Smooth muscle cell (in vitro differentiated cells): ENCODE measurements around the gene ANKRD10. TPM values are rescaled to one million over a fixed set of nuclear protein-coding genes. Genes with fewer than 3 reads are reported as not detected.
A peak's percentile ranks its signal among the peaks of the same experiment; 100 is the strongest.

Experiments used
- DNase-seq: peaks from one replicate; lab custom pipeline; 2025; ENCODE audit not compliant: unreplicated experiment; lab: John Stamatoyannopoulos, UW
- H2AFZ ChIP-seq: fragments of 200-600 bp; sonication (generic); 2 replicates; pipeline ENCODE4 v1.6.0; 2016; ENCODE audit warnings: antibody characterized with exemption, low read depth, mild to moderate bottlenecking
- H3F3A ChIP-seq: fragments of 200-600 bp; sonication (generic); 2 replicates; pipeline ENCODE4 v1.6.0; 2017; ENCODE audit warnings: antibody characterized with exemption, low read depth
- H3K27ac ChIP-seq: fragments of 200-600 bp; sonication (generic); 2 replicates; pipeline ENCODE4 v1.5.1; 2016; ENCODE audit warnings: low read depth, mild to moderate bottlenecking
- H3K27me3 ChIP-seq: fragments of 200-600 bp; sonication (generic); 2 replicates; pipeline ENCODE4 v1.6.1; 2016; ENCODE audit warnings: low read depth, mild to moderate bottlenecking
- H3K36me3 ChIP-seq: fragments of 200-600 bp; sonication (generic); 2 replicates; pipeline ENCODE4 v1.5.1; 2016; ENCODE audit warnings: low read depth
- H3K4me1 ChIP-seq: fragments of 200-600 bp; sonication (generic); 2 replicates; pipeline ENCODE4 v1.5.1; 2016; ENCODE audit warnings: low read depth
- H3K4me2 ChIP-seq: fragments of 200-600 bp; sonication (generic); 2 replicates; pipeline ENCODE4 v1.6.0; 2016; ENCODE audit warnings: mild to moderate bottlenecking
- H3K4me3 ChIP-seq: fragments of 200-600 bp; sonication (generic); 2 replicates; pipeline ENCODE4 v1.5.1; 2016; ENCODE audit warnings: mild to moderate bottlenecking
- H3K79me2 ChIP-seq: fragments of 200-600 bp; sonication (generic); 2 replicates; pipeline ENCODE4 v1.6.0; 2016; ENCODE audit warnings: low read depth, mild to moderate bottlenecking
- H3K9ac ChIP-seq: fragments of 200-600 bp; sonication (generic); 2 replicates; pipeline ENCODE4 v1.6.0; 2016; ENCODE audit warnings: low read depth
- H3K9me3 ChIP-seq: fragments of 200-600 bp; sonication (generic); replicated peaks from 2 replicates; pipeline ENCODE4 v1.5.1; 2016; ENCODE audit warnings: low read depth
- H4K20me1 ChIP-seq: fragments of 200-600 bp; sonication (generic); 2 replicates; pipeline ENCODE4 v1.6.0; 2016; ENCODE audit warnings: low read depth
- CTCF ChIP-seq: fragments of 200-600 bp; sonication (generic); IDR thresholded peaks from 2 replicates; pipeline ENCODE4 v1.5.1; 2017; ENCODE audit warnings: borderline replicate concordance, mild to moderate bottlenecking, antibody characterized with exemption; ENCODE audit not compliant: insufficient read depth, poor library complexity, severe bottlenecking
- WGBS: methylation state at CpG from one replicate; pipeline ENCODE4 v1.1.7; 2016; ENCODE audit warnings: low lambda C conversion rate; 5-methylcytosine and 5-hydroxymethylcytosine counted together
- polyA plus RNA-seq: library from polyadenylated mRNA; unstranded; fragments of >200 nt; fragmentation: Nextera tagmentation; extraction: Ambion mirVana; gene quantifications from 2 replicates; pipeline ENCODE4 v1.2.1, GENCODE V29; 2016
- total RNA-seq: library from RNA; depleted of rRNA; stranded (reverse); fragments of >200 nt; gene quantifications from 2 replicates; pipeline ENCODE4 v1.2.3, GENCODE V29; 2014

Gene ANKRD10
- total and polyA plus RNA-seq, 2 experiments from 2014 or later = 31.0 to 61.8 TPM

GRCh38 chr13:110885966-110886869, 28.7 kb downstream of the ANKRD10 start:
- Histone ChIP-seq H3K79me2 (no peaks in the 10 kb centered on the region), H3F3A (peaks cover 27% of the 10 kb centered on the region), H3K4me2 (no peak overlapping the region), H2AFZ (no peak overlapping the region), H3K4me3 (no peak overlapping the region), H3K27ac (no peak overlapping the region), H3K9me3 (no peaks in the 10 kb centered on the region), H3K27me3 (no peaks in the 10 kb centered on the region), H3K9ac (no peak overlapping the region), H3K4me1 (peaks cover 46% of the 10 kb centered on the region), H3K36me3 (no peaks in the 10 kb centered on the region), H4K20me1 (peaks cover 14% of the 10 kb centered on the region)
- TF ChIP-seq CTCF = no peak
- DNase-seq = no peak
- WGBS = 63% methylated on average over 8 of the region's 8 CpGs

GRCh38 chr13:110885516-110885915, 29.4 kb downstream of the ANKRD10 start:
- peaks cover 27% of the 10 kb centered on the region for H3F3A ChIP-seq
- no peak overlapping the region for H3K9ac ChIP-seq
- no peaks in the 10 kb centered on the region for H3K36me3 ChIP-seq
- peaks cover 39% of the 10 kb centered on the region for H3K4me1 ChIP-seq
- 90% methylated on average over 10 of the region's 10 CpGs for WGBS
- no peak overlapping the region for H2AFZ ChIP-seq
- H3K27ac ChIP-seq = peak overlapping the region; percentile 75
- peaks cover 14% of the 10 kb centered on the region for H4K20me1 ChIP-seq
- no peaks in the 10 kb centered on the region for H3K27me3 ChIP-seq
- H3K4me2 ChIP-seq = peak overlapping the region; percentile 54
- H3K4me3 ChIP-seq = no peak overlapping the region
- DNase-seq = no peak
- H3K79me2 ChIP-seq = no peaks in the 10 kb centered on the region
- no peak for TF ChIP-seq CTCF
- H3K9me3 ChIP-seq = no peaks in the 10 kb centered on the region

GRCh38 chr13:110884517-110884916, 30.4 kb downstream of the ANKRD10 start:
- peaks cover 32% of the 10 kb centered on the region for H3K4me1 ChIP-seq

More at GRCh38 chr13:110884517-110884916, 30.4 kb downstream of the ANKRD10 start:
- no peak overlapping the region for H2AFZ ChIP-seq
- peaks cover 26% of the 10 kb centered on the region for H3F3A ChIP-seq
- no peaks in the 10 kb centered on the region for H3K36me3 ChIP-seq
- H3K79me2 ChIP-seq = no peaks in the 10 kb centered on the region
- peak overlapping the region; percentile 77 for H3K4me2 ChIP-seq
- TF ChIP-seq CTCF = no peak
- peak overlapping the region; percentile 75 for H3K27ac ChIP-seq
- H4K20me1 ChIP-seq = peaks cover 14% of the 10 kb centered on the region
- DNase-seq = no peak
- H3K27me3 ChIP-seq = no peaks in the 10 kb centered on the region
- peak overlapping the region; percentile 19 for H3K9ac ChIP-seq
- no peaks in the 10 kb centered on the region for H3K9me3 ChIP-seq
- H3K4me3 ChIP-seq = no peak overlapping the region
- WGBS = 28% methylated on average over 3 of the region's 3 CpGs
